ENCODE measurements around the gene NKIRAS1. TPM values are rescaled to one million over a fixed set of nuclear protein-coding genes. Genes with fewer than 3 reads are reported as not detected.

The NKIRAS1 gene
- total and polyA plus RNA-seq, 2 of the 8 experiments (the other 6 are each of a cell fraction or from before 2014, with no cell fraction given), result 3.4 to 7.0 TPM

- no peak for FAIRE-seq
- Histone ChIP-seq H3K18ac (ENCODE audit: extremely low read depth, low read length) (no peak overlapping the region), H3K36me3 (ENCODE audit: control insufficient read depth in 2 of 4, insufficient read depth in 4 of 4, low read length in 3 of 4) (peaks cover 7 to 32% (median 17%) of the 10 kb centered on the region in 4 experiments; a peak in 6 of 8 replicates), H2BK20ac (ENCODE audit: low read length) (no peak overlapping the region), H3K79me1 (ENCODE audit: low read depth, low read length) (no peaks in the 10 kb centered on the region), H4K91ac (replicated peaks; ENCODE audit: insufficient read length, low read length) (no peak overlapping the region), H4K8ac (ENCODE audit: extremely low read depth, insufficient read depth, low read length) (no peak overlapping the region), H2AFZ (ENCODE audit: low read length) (no peak overlapping the region), H2AK5ac (ENCODE audit: low read depth, low read length) (no peak overlapping the region), H2BK120ac (replicated peaks; ENCODE audit: low read depth, low read length) (no peak overlapping the region), H3K56ac (replicated peaks; ENCODE audit: insufficient read length, low read depth, low read length) (no peak overlapping the region), H3K23ac (ENCODE audit: insufficient read length) (no peak overlapping the region), H4K20me1 (replicated peaks in 1 of 2; ENCODE audit: control insufficient read depth in 1 of 2, insufficient read depth in 2 of 2, low read length in 2 of 2) (no peaks in the 10 kb centered on the region), H3K27ac (ENCODE audit: low read depth, low read length) (no peak overlapping the region), H2BK12ac (ENCODE audit: low read depth, low read length) (no peak overlapping the region), H3K4me2 (ENCODE audit: insufficient read depth in 1 of 2, low read depth in 2 of 2, low read length in 2 of 2) (no peak overlapping the region), H3K9ac (replicated peaks in 1 of 4; ENCODE audit: extremely low read depth in 1 of 4, low read depth in 3 of 4, low read length in 3 of 4) (no peak overlapping the region), H3K79me2 (ENCODE audit: control insufficient read depth in 1 of 2, insufficient read depth in 2 of 2, low read length in 2 of 2) (no peaks in the 10 kb centered on the region), H3K14ac (ENCODE audit: insufficient read length) (no peak overlapping the region), H2BK15ac (ENCODE audit: low read length) (no peak overlapping the region), H3K27me3 (replicated peaks in 1 of 4; ENCODE audit: control insufficient read depth in 3 of 4, extremely low read depth in 1 of 4, insufficient read depth in 3 of 4, low read length in 3 of 4) (peaks cover 0 to 1% (median 0%) of the 10 kb centered on the region in 4 experiments; a peak in 1 of 7 replicates), H2BK5ac (ENCODE audit: low read depth, low read length) (no peak overlapping the region), H3K9me3 (ENCODE audit: insufficient read depth in 2 of 2, low read depth in 1 of 2, low read length in 1 of 2) (peaks cover 3% of the 10 kb centered on the region in 2 experiments; a peak in 2 of 4 replicates), H4K5ac (ENCODE audit: insufficient read length, low read depth, low read length) (no peak overlapping the region), H3K23me2 (ENCODE audit: low read depth, low read length) (no peaks in the 10 kb centered on the region), H3K4ac (replicated peaks; ENCODE audit: insufficient read length, low read depth, low read length) (no peak overlapping the region), H3K4me1 (replicated peaks in 1 of 4; ENCODE audit: control insufficient read depth in 3 of 4, insufficient read depth in 4 of 4, low read length in 3 of 4) (no peaks in the 10 kb centered on the region), H3K4me3 (ENCODE audit: extremely low read depth in 1 of 4, insufficient read depth in 2 of 4, low read depth in 3 of 4, low read length in 4 of 4) (no peak overlapping the region)
- CTCF ChIA-PET (ENCODE audit: partially characterized antibody), result interaction anchor here (0.7 to 2.3 kb wide), 3 partner anchors 8 to 291 kb away, joined by 3 to 11 read pairs (median 3); no protein-coding TSS in a partner anchor
- TF ChIP-seq EGR1 (IDR thresholded peaks at IDR 0.05; ENCODE audit: borderline replicate concordance, low read depth, low read length) (no peak), E2F6 (IDR thresholded peaks at IDR 0.05) (no peak), CEBPB (IDR thresholded peaks at IDR 0.05; ENCODE audit: low read depth, low read length) (peak; percentile 88), CBX8 (IDR thresholded peaks at IDR 0.05; ENCODE audit: borderline replicate concordance, low read depth, low read length) (no peak)
- DNase-seq (ENCODE audit: low read depth in 1 of 2, low spot score in 2 of 2), result no peak
- POLR2A ChIA-PET (ENCODE audit: partially characterized antibody), result interaction anchor here (8.5 kb wide), 1 partner anchor 17 kb away, joined by 81 read pairs; the partner anchor contains the start of genes NKIRAS1 and RPL15
- 94% methylated on average over 6 of the region's 6 CpGs; no CpG with 5 or more reads in 1 of the 2 experiments for WGBS, 2 experiments (ENCODE audit: extremely low coverage in 1 of 2, insufficient coverage in 1 of 2, insufficient read length in 1 of 2, insufficient replicate concordance in 2 of 2, low coverage in 1 of 2, low lambda C conversion rate in 2 of 2, missing lambda C conversion rate in 1 of 2)
Observed at GRCh38 chr3:23900744-23901143, 16.0 kb downstream of the NKIRAS1 start.

Measured in H1 (cell line).